CD4-positive, alpha-beta T cell treated with Interleukin-2 at 100 ng/mL for 4 hours (primary cell): Measurements from ENCODE around the gene ENPP3.

Experiments
- DNase-seq: peaks from one replicate; pipeline ENCODE4 v3.0.0-alpha.2; 2020; ENCODE audit warnings: low spot score

ENPP3 gene

GRCh38 chr6:131642987-131643611 lies 6.0 kb downstream of the ENPP3 start:
- DNase-seq: no peak

GRCh38 chr6:131643855-131644460 lies 6.9 kb downstream of the ENPP3 start:
- DNase-seq: no peak

- no peak for DNase-seq
Observed at GRCh38 chr6:131644921-131645320, 7.8 kb downstream of the ENPP3 start.

GRCh38 chr6:131645846-131646245 lies 8.7 kb downstream of the ENPP3 start:
- no peak for DNase-seq

DNA sequence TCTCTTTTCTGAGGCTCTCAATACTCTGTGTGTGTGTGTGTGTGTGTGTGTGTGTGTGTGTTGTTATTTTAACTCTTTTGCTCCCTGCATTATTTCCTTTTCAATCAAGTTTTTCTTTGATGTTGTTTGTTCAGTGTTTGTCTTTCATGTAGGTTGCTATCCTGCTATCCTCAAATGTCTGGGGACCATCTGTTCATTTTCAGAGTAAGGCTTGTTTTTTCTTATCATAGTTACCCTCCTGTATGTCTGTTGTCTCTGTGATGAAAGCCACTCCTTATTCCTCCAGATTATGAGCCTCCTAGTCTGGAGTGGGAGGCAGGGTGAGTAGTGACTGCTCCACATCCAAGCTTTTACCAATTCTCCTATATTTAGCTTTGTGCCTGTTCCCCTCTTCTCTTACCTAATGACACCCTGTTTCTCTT lies 9.2 kb downstream of the ENPP3 start:
- no peak for DNase-seq

DNA sequence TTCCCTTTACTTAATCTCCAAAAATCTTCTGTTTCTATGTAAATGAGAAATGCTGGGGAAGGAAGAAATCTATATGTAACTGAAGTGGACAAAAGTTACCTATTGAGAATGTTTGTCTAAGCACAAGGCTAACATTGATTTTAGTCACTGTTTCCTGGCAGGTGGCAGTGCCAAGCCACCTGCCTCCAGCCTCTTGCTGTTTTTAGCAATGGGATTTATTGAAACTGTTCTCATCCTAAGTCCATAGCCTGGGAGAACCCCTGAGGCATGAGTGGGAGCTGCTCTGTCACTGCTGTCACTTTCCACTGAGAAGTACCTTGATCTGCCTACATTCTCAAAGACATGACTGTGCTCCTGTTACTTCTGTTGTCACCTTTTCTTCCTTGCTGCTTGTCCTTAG lies 14.7 kb downstream of the ENPP3 start:
- no peak for DNase-seq

GRCh38 chr6:131652472-131652871 lies 15.4 kb downstream of the ENPP3 start:
- DNase-seq: no peak

DNA sequence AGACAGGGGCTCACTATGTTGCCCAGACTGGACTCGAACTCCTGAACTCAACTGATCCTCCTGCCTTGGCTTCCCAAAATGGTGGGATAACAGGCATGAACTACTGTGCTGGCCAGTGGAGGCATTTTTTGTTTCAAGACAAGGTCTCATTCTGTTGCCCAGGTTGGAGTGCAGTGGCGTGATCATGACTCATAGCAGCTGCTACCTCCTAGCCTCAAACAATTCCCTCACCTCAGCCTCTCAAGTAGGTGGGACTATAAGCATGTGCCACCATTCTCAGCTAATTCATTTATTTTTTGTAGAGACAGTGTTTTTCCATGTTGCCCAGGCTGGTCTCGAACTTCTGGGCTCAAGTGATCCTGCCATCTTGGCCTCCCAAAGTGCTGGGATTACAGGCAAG lies 17.2 kb downstream of the ENPP3 start:
- no peak for DNase-seq

DNA sequence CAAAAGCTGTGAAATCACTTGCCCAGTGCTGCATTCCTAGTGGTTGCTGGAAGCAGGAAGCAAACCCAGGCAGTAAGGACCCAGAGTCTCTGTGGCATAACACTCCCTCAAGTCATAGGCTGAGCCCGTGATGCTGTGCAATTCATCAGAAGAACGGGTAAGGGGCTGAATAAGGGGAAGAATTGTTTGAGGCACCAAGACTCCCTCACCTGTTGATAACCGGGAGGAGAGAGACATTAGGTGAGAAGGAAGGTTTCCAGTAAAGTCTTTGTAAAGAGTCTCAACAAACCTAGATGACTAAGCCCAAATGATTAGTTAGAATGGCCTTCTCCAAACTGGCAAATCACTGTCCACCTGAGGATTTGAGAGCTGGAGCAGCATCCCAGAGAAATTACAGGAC lies 18.3 kb downstream of the ENPP3 start:
- no peak for DNase-seq

DNA sequence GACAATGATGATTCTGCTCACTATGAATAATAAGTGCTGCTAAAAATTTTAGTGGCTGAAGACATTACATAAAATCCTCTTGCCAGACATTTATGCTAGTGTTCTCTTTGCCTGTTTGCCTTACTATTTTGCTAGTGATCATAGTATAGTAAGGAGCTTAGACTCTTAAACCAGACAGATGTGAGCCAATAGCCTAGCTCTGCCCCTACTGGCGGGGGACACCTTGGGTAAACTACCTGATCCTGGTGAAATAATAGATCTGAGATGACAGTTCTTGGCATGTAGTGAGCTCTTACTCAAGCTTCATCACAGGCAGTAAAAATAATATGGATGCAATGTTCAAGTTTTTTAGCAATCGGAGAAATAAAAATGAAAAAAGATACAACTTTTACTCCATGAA lies 18.8 kb downstream of the ENPP3 start:
- no peak for DNase-seq

DNA sequence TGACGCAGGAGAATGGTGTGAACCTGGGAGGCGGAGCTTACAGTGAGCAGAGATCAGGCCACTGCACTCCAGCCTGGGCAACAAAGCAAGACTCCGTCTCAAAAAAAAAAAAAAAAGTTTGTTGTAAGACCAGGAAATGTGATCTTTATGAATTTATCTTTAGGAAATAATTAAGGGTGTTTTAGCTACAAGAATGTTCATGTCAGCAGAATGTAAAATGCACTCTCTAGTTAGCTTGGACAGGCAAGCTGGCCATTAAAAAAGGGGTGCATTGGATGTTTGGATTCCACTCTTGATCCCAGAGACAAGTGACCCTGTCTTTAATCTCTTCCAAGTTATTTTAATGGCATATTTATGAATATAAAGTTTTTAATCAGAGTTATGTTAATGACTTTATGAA lies 19.6 kb downstream of the ENPP3 start:
- no peak for DNase-seq

DNA sequence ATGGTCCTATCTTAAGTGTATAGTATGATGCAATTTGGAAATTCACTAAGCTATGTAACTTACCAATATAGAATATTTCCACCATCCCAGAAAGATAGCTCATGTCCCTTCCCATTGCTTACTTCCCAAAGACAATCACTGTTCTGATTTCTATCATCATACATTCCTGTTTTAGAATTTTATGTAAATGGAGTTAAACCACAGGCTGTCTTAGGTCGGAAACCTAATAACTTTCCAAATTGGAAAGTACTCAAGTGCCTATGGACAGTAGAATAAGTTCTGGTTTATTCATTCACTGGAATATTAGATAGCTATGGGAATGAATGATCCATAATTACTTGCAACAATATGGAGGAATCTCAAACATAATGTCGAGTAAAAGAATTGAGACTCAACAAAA lies 20.1 kb downstream of the ENPP3 start:
- no peak for DNase-seq

DNA sequence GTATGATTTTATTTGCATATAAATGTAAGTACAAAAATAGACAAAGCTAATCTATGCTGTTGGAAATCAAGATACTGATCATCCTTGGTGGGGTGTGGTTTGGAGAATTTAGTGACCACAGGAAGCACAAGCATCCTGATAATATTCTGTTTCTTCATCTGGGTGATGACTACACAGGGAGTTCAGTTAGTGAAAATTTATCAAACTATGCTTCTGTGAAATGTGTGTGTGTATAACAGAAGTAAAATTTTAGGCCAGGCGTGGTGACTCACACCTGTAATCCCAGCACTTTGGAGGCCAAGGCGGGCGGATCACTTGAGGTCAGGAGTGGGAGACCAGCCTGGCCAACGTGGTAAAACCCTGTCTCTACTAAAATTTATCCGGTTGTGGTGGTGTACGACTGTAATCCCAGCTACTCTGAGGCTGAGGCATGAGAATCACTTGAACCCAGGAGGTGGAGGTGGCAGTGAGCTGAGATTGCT lies 20.6 kb downstream of the ENPP3 start:
- DNase-seq: no peak

DNA sequence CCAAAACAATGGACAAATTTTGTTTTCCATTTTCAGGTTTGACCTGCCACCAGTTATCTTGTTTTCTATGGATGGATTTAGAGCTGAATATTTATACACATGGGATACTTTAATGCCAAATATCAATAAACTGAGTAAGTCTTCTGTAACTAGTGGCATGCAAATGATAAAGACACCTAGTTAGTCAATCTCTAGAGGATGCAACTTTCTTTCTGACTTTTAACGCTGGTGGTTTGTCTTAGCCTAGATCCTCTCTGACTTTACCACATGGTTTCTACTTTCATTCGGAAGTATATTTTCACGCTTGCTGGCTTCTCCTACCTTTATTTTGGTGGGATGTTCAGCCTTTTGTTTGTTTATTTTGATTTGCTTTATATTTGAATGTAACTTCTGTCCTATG lies 21.2 kb downstream of the ENPP3 start:
- no peak for DNase-seq

DNA sequence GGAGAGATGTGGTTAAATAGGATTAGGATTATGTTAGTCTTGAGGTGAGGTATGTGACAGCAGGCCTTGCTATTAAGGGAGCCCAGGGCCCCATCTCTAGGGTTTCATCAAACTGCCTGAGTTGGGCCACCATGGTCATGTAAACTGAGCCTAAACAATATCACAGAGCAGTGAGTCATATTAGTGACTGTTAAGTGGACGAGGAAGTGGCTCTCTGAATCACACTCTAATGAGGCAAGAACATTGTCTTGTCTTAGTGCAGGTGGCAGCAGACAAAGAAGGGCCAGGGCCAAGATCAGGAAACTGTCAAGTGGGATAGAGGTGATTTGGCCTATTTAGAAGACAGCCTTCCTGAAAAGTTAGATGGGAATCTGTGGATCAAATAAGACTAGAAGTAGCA lies 23.1 kb downstream of the ENPP3 start:
- DNase-seq: no peak

DNA sequence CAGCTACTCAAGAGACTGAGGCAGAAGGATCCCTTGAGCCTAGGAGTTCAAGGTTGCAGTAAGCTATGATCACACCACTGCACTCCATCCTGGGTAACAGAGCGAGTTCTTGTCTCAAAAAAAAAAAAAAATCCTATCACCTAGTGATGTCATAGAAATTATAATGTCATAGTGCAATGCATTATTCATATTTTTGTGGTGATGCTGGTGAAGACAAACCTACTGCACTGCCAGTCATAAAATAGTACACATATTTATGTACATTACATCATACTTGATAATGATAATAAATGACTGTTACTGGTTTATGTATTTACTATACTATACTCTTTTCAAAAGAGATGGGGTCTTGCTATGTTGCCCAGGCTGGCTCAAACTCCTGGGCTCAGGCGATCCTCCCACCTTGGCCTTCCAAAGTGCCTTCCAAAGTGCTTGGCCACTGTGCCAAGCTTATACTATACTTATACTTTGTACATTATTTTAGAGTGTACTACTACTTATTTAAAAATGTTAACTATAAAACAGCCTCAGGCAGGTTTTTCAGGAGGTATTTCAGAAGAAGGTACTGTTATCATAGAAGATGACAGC lies 26.6 kb downstream of the ENPP3 start:
- no peak for DNase-seq

DNA sequence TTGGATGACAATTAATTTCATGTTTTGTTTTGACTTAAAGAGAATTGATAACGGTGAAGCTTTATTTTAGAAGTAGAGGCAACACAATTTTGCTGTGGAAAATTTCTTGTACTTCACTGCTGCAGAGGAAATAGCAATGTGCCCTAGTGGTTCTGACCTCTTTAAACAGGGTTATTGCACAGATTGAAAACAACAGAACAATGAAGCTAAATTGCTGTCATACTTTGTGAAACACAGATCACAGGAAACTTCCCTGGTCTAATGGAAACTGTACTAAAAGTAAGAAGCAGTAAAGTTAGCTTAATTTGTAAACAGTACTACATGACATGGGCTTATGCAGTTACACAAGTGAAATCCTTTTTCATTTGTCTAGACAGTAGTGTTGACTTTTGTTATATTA lies 32.8 kb downstream of the ENPP3 start:
- no peak for DNase-seq

GRCh38 chr6:131673184-131673583 lies 36.1 kb downstream of the ENPP3 start:
- DNase-seq: no peak

DNA sequence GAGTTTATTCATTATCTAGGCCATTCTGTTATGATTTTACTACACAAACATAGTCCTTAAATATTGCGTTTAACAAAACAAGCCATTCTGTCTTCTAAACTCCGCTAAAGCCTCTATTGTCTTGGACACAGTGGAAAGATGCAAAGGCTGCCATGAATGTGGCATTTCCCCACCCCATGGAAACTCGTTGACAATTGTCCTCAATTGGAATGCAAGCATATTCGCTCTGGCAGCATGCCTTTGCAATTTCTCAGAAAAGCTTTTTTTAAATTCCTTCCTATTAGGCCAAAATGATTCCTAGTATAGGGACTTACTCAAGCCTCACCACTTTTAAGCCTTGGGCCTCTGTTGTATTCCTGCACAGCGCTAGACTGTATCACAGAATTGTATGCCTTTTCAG lies 41.3 kb downstream of the ENPP3 start:
- DNase-seq: no peak

DNA sequence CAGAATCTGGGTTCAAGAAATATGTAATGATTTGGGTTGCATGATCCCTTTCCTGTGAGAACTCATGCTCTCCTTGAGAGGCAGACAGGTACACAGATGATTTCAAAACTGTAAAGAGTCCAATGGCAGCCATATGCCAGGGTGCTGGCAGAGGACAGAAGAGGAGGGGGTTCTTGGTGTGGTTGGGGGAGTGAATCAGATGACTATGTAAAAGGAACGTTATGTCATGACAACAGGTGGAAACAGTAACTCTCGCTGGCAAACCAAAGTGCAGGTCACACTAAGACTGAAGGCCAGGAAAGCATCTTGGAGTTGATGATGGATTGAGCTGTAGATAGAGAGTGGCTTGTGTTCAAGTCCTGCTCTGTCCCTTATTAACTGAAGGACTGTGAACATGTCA lies 43.8 kb downstream of the ENPP3 start:
- DNase-seq: no peak

GRCh38 chr6:131681585-131681984 lies 44.5 kb downstream of the ENPP3 start:
- DNase-seq: no peak

DNA sequence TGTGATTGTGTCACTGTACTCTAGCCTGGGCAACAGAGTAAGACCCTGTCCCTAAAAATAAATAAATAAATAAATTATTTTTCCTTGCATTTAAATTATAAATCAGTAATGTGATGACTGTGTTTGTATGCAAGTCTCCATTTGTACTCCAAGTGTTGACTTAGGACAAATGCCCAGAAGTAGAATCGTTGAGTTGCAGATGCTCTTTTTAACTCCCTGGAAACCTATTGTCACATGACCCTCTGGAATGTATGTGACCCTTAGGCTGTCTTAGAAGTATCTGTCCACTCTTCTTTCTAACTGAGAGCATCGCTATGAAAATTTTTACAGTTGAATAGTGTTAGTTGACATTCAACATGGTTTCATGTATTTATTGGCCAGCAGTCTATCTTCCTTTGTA lies 45.3 kb downstream of the ENPP3 start:
- no peak for DNase-seq

GRCh38 chr6:131683479-131683878 lies 46.4 kb downstream of the ENPP3 start:
- DNase-seq: no peak

GRCh38 chr6:131685266-131685780 lies 48.2 kb downstream of the ENPP3 start:
- DNase-seq: no peak
